GM18907 (cell line): ENCODE results near the gene NEK6.
A peak's percentile ranks its signal among the peaks of the same experiment; 100 is the strongest.

Source experiments
- ATAC-seq: cut with Tn5 transposase; IDR thresholded peaks from one replicate; pipeline ENCODE4 v1.9.1; 2021; ENCODE audit warnings: mild to moderate bottlenecking, moderate library complexity; ENCODE audit not compliant: unreplicated experiment

Gene NEK6

GRCh38 chr9:124274738-124275137 lies 17.0 kb downstream of the NEK6 start:
- ATAC-seq, result no peak

DNA sequence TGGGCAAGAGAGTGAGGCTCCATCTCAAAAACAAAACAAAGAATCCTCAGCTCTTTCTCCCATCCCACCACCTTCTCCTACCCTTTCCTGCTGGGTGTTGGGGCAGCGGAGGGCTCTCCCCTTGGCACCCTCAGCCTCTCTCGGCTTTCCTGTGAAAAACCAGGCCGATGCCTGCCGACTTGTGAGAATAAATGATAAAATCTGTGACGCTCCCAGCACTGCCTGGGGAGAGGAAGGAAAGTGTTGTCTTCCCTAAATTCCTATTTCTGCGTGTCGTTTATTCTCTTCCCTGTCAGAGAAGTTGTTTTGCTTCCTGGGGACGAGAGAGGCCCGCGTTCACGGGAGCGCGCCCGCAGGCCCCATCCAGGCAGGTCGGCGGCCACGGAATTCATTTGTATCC lies 19.7 kb downstream of the NEK6 start:
- ATAC-seq, result no peak

- no peak for ATAC-seq
Observed at GRCh38 chr9:124278054-124278540, 20.3 kb downstream of the NEK6 start.

GRCh38 chr9:124279531-124280175 lies 21.9 kb downstream of the NEK6 start:
- ATAC-seq, result no peak

DNA sequence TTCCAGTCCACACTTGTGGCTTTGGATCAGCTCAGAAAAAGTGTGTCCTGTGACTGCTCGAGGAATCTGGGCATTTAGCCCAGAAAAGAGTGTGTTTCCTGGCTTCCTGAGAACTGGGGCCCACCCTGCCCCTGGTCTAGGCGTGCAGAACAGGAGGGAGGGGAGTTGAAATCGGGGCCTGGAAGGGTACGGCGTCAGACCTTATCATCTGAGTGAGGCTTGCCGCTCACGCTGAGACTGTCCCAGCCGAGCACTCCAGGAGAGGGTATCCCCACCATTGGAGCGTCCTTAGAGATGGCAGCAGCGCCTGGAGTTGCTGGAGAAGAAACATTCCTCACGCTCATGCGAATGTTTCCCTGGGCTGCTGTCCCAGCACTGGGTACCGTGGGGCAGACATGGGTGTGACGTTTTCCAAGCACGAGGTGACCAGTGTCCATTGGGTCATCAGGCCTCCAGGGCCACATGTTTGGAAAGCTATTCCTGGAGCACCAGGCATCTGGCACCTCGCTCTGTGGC lies 22.5 kb downstream of the NEK6 start:
- ATAC-seq, result no peak

- no peak for ATAC-seq
Observed at GRCh38 chr9:124281931-124282371, 24.2 kb downstream of the NEK6 start.

- no peak for ATAC-seq
Observed at GRCh38 chr9:124282442-124283227, 24.9 kb downstream of the NEK6 start.

DNA sequence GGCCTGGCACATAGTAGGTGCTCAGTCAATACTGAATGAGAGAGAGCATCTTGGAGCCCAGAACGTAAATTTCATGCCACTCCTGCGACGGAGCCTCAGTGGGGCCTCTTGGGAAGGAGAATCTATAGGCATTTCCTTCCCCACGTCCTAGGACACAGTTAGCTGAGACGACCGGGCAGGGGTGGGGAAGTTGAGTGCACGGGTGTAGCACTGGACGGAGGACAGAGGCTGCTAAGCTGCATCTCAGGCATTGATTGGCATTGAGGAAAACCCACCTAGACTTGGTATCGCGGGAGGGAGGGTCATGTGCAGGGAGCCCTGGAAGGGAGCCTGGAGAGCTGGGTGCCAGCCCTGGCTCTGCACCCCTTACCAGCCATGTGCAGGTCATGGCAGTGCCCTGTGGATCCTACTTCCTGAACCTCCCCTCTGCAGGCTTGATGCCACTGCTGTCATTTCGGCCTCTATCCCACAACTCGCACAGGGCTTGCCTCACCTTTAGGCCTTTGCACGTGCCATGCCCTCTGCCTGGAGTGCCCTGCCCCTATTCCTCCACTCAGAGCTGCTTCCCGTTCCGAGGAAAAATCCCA lies 25.6 kb downstream of the NEK6 start:
- no peak for ATAC-seq

DNA sequence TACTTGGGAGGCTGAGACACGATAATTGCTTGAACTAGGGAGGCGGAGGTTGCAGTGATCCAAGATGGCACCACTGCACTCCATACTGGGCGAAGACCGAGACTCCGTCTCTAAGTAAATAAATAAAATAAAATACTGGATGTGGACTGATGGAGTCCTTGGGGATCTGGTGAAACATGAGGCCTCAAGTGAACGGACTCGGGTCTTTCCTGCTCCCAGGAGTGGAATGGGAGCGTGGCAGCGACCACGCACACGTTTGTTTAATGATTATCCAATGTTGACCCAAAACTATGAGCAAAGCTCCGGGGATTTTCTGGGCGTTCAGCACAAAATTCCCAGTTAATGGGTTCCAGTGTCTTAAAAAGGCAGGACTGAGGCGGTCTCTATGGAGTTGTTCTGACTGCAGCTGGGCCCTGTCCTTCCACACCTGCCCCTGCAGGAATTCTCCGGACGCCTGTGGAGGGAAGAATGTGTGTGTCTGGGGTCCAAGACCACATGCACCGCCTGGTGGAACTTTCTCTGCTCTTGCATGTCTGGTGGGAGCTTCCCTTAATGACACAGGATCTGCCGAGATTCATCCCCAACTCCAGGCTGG lies 26.6 kb downstream of the NEK6 start:
- no peak for ATAC-seq

DNA sequence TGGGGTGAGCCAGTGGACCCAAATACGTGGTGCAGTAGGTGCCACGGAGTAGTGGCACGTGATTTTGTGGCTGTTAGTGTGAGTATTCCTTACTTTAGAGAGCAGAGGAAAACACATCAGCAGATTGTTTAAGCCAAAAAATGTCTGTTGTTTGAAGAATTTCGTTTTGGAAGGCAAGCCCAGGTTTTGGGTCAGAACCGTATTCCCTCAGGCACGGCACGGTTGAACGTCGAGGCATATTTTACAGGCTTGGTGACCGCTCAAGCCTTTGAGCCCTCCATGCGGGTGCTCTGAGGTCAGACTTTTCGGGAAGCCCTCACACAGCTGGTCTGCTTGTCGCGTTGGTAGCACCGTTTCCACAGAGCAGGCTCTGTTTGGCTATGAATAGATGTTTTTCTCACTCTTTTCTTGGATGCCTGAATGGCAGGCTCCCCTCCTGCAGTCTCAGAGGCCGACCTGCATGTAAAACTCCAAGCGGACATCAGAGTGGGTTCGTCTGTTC lies 27.2 kb downstream of the NEK6 start:
- ATAC-seq, result no peak

GRCh38 chr9:124285490-124285889 lies 27.7 kb downstream of the NEK6 start:
- no peak for ATAC-seq

DNA sequence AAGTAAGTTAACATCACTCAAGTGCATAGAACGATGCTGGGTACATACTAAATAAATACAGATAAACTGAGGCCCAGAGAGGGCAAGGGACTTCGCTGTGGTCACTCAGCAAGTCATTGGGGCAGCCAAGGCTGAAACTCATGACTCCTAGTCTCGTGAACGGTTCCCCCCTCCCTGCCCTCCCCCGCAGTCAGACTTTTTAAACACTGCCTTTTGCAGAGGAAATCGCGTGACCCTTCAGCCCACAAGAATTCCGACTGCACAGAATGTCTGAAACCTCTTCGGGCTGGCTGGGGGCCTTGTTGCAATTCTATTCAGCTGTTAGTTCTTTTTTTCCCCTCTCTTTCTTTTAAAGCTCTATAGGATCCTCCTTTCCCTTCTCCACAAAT lies 28.1 kb downstream of the NEK6 start:
- peak; percentile 33 for ATAC-seq

GRCh38 chr9:124286292-124286931 lies 28.7 kb downstream of the NEK6 start:
- peak; percentile 48 for ATAC-seq

DNA sequence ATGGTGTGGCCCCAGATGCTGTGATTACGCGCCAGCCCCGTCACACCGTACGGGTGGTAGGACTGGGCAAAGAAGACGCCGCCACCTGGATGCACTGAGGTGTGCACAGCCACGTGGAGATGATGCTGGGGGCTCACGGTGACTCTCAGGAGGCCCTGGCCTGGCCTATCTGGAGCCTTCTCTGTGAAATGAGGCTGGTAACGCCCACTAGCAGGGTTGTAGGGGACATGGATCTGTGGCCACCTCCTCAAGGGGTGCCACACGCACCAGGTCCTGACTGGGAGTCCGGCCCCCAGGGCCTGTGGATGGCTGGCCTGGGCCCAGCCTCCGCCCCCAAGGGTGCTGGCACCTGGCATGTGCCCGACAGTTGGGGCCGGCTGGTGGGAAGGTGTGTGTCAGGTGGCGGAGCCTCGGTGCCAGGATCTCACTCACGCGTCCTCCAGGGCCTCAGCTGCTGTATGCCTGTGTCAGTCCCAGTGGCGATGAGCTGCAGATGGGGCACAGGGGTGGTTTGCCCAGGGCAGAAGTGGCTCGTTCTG lies 32.4 kb downstream of the NEK6 start:
- ATAC-seq, result no peak

- ATAC-seq, result no peak
Observed at GRCh38 chr9:124290743-124291554, 33.2 kb downstream of the NEK6 start.

GRCh38 chr9:124291801-124292396 lies 34.1 kb downstream of the NEK6 start:
- ATAC-seq, result peak; percentile 61

DNA sequence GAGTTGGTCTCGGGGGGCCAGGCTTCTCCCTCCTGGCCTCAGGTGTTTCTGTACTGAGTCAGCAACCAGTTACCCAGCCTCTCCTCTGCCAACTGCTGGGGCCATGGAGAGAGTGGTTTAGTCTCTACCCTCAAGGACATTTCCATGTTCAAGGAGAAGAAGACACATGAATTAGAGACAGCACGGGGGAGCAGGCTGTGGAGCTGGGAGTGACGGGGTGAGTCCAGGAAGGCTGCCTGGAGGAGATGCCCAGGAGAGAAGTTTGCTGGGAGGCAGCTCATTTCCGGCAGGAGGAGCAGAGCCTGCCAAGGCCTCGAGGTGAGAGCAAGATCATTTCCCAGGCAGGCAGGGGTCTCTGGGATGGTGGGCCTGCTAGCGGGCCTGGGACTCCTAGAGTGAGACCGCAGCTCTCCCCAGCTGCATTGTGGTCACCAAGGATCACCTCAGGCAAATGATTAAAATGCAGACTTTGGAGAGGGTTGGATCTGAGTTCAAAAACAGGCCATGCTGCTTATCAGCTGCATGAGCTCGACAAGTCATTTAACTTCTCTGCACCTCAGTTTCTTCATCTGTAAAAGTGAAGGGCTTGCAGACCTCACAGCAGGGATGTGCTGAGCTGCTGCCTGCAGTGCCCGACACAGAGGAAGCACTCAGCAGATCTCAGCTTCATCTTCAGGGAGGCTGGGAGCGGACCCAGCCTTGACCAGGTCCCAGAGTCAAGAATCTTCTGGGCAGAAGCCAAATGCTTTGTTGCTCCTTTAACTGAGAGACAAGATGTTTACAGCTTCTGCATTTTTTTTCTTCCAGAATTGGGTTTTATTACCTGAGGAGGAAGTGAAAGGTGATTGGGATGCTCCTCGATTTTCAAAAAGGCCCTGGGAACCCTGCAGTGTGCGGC lies 35.2 kb downstream of the NEK6 start:
- ATAC-seq, result no peak
